ENCODE measurements around the gene LRRC47. TPM values are rescaled to one million over a fixed set of nuclear protein-coding genes. Genes with fewer than 3 reads are reported as not detected.
A peak's percentile ranks its signal among the peaks of the same experiment; 100 is the strongest.

Gene LRRC47
- total RNA-seq, 1 experiment from 2014 or later, result 65.1 TPM

DNA sequence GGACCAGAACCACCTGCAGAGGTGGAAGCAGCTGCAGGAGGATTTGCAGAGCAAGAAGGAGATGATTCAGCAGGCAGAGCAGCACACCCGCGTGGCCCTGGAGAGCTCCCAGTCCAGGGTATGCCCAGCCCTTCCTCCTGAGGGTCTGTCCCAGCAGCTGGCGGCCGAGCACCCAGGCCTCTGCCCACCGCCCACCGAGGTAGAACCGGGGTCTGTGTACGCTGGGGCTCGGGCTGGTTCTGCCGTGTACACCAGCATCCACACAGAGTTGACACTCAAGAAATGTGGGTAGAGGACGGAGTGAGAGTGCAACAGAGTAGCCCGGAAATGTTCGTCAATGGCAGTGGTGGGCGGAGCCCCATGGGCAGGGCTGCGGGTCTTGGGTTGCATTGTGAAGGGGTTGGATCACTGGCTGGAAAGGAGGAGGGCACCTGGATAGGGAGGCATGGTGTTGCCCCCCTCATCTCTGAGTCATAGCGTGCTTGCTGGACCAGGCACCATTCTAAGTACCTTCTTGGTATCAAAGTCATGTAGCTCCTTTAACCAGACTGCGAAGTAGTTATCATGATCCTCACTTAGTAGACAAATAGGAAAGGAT, 28.9 kb downstream of the LRRC47 start:
- no peak overlapping the region for H3K27ac ChIP-seq (ENCODE audit: insufficient read length, low read depth, low read length)
- H3K79me2 ChIP-seq (ENCODE audit: insufficient read depth, low read length), result no peaks in the 10 kb centered on the region
- Mint-ChIP-seq H3K9me3 (peaks cover 16 to 35% of the 10 kb centered on the region in 2 experiments), H3K27me3 (ENCODE audit: low read depth) (peaks cover 47% of the 10 kb centered on the region), H3K36me3 (ENCODE audit: insufficient read depth in 1 of 3, low read depth in 3 of 3) (peaks cover 2 to 24% (median 11%) of the 10 kb centered on the region in 3 experiments; a peak in 6 of 7 replicates), H3K4me1 (peaks cover 9 to 11% of the 10 kb centered on the region in 2 experiments; a peak in 3 of 4 replicates), H3K27ac (peak overlapping the region in 1 of 3 experiments; percentile 54; a peak in 1 of 7 replicates), H3K4me3 (no peak overlapping the region)
- no peak overlapping the region for H3T11ph ChIP-seq (ENCODE audit: low read length)
- H2AK5ac ChIP-seq (ENCODE audit: insufficient read length, low read length), result no peak overlapping the region
- no peaks in the 10 kb centered on the region; the same call in 1 of the 2 replicates for H3K4me1 ChIP-seq (ENCODE audit: insufficient read depth, low read length)
- no peak overlapping the region for H3K18ac ChIP-seq (ENCODE audit: insufficient read length, low read depth, low read length)
- no peak overlapping the region for H3K4me2 ChIP-seq (ENCODE audit: insufficient read depth, insufficient read length, low read length)
- H2AFZ ChIP-seq (ENCODE audit: low read length), result no peak overlapping the region
- no peak for DNase-seq
- H3K23ac ChIP-seq (ENCODE audit: insufficient read length, low read depth, low read length), result no peak overlapping the region
- no peak overlapping the region for H2BK5ac ChIP-seq (ENCODE audit: insufficient read length, low read length)
- H2BK15ac ChIP-seq (ENCODE audit: low read depth, low read length), result no peak overlapping the region
- H3K79me1 ChIP-seq (ENCODE audit: insufficient read depth, low read depth, low read length, poor library complexity, severe bottlenecking), result no peaks in the 10 kb centered on the region
- H3K23me2 ChIP-seq (ENCODE audit: insufficient read length, low read depth, low read length, poor library complexity, severe bottlenecking), result peaks cover 7% of the 10 kb centered on the region
- H4K20me1 ChIP-seq (ENCODE audit: control insufficient read depth, insufficient read depth, insufficient read length), result no peaks in the 10 kb centered on the region
- no peaks in the 10 kb centered on the region for H3K9me3 ChIP-seq (ENCODE audit: control insufficient read depth, low read depth, low read length)
- H3K4ac ChIP-seq (ENCODE audit: low read depth, low read length), result no peak overlapping the region
- H2BK120ac ChIP-seq (ENCODE audit: low read depth, low read length, poor library complexity, severe bottlenecking), result no peak overlapping the region
- H4K5ac ChIP-seq (ENCODE audit: insufficient read length, low read depth, low read length), result no peak overlapping the region
- H3K56ac ChIP-seq (ENCODE audit: insufficient read length, low read depth, low read length), result no peak overlapping the region
- H3K27me3 ChIP-seq (ENCODE audit: insufficient read depth, low read length), result no peaks in the 10 kb centered on the region
- no peak overlapping the region for H2BK20ac ChIP-seq (ENCODE audit: low read depth, low read length, poor library complexity, severe bottlenecking)
- no CpG with 5 or more reads among the region's 17 CpGs for WGBS (ENCODE audit: extremely low coverage, insufficient read length, low lambda C conversion rate)
- H2BK12ac ChIP-seq (ENCODE audit: insufficient read length, low read depth, low read length), result no peak overlapping the region
- no peak overlapping the region for H3K14ac ChIP-seq (ENCODE audit: insufficient read depth, low read length)
- H3K9ac ChIP-seq (ENCODE audit: extremely low read depth, insufficient read length, low read length), result no peak overlapping the region
- no peak overlapping the region for H4K91ac ChIP-seq (ENCODE audit: insufficient read length, low read depth, low read length)
- TF ChIP-seq, protein P1, sequence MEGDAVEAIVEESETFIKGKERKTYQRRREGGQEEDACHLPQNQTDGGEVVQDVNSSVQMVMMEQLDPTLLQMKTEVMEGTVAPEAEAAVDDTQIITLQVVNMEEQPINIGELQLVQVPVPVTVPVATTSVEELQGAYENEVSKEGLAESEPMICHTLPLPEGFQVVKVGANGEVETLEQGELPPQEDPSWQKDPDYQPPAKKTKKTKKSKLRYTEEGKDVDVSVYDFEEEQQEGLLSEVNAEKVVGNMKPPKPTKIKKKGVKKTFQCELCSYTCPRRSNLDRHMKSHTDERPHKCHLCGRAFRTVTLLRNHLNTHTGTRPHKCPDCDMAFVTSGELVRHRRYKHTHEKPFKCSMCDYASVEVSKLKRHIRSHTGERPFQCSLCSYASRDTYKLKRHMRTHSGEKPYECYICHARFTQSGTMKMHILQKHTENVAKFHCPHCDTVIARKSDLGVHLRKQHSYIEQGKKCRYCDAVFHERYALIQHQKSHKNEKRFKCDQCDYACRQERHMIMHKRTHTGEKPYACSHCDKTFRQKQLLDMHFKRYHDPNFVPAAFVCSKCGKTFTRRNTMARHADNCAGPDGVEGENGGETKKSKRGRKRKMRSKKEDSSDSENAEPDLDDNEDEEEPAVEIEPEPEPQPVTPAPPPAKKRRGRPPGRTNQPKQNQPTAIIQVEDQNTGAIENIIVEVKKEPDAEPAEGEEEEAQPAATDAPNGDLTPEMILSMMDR (conservative IDR thresholded peaks at IDR 0.05), result no peak
- H4K8ac ChIP-seq (replicated peaks; ENCODE audit: insufficient read length, low read depth, low read length), result no peak overlapping the region
